Measurements from ENCODE around the gene SMOC1.

The SMOC1 gene

GRCh38 chr14:69863083-69863482, 16.1 kb upstream of the SMOC1 start:
- no peak for DNase-seq

- no peak for DNase-seq
These were observed 13.4 kb upstream of the SMOC1 start for GRCh38 chr14:69865701-69866365.

- DNase-seq: no peak
These were observed 10.8 kb upstream of the SMOC1 start for GRCh38 chr14:69868363-69868963.

GRCh38 chr14:69870613-69871012, 8.6 kb upstream of the SMOC1 start:
- no peak for DNase-seq

- no peak for DNase-seq
These were observed 5.1 kb upstream of the SMOC1 start for GRCh38 chr14:69873877-69874780.

- DNase-seq: no peak
These were observed 2.9 kb upstream of the SMOC1 start for GRCh38 chr14:69876221-69876847.

GRCh38 chr14:69876848-69877306, 2.3 kb upstream of the SMOC1 start:
- DNase-seq: no peak

GRCh38 chr14:69877492-69877891, 1.7 kb upstream of the SMOC1 start:
- DNase-seq: no peak

- DNase-seq: no peak
These were observed 965 bp upstream of the SMOC1 start for GRCh38 chr14:69878251-69878650.

GRCh38 chr14:69880044-69880487, 850 bp downstream of the SMOC1 start:
- no peak for DNase-seq

GRCh38 chr14:69880893-69881292, 1.7 kb downstream of the SMOC1 start:
- no peak for DNase-seq

- DNase-seq: no peak
These were observed 3.1 kb downstream of the SMOC1 start for GRCh38 chr14:69882116-69882864.

GRCh38 chr14:69882915-69883314, 3.7 kb downstream of the SMOC1 start:
- no peak for DNase-seq

GRCh38 chr14:69886453-69887242, 7.4 kb downstream of the SMOC1 start:
- DNase-seq: no peak

GRCh38 chr14:69887740-69888657, 8.8 kb downstream of the SMOC1 start:
- no peak for DNase-seq

- no peak for DNase-seq
These were observed 12.2 kb downstream of the SMOC1 start for GRCh38 chr14:69891422-69891821.

- DNase-seq: no peak
These were observed 15.9 kb downstream of the SMOC1 start for GRCh38 chr14:69895109-69895508.

- no peak for DNase-seq
These were observed 16.9 kb downstream of the SMOC1 start for GRCh38 chr14:69896080-69896479.

GRCh38 chr14:69896972-69897371, 17.8 kb downstream of the SMOC1 start:
- no peak for DNase-seq

GRCh38 chr14:69900603-69901002, 21.4 kb downstream of the SMOC1 start:
- no peak for DNase-seq

Measured in CD4-positive, alpha-beta T cell treated with Interleukin-10 for 1 hour (primary cell).